Stimulated activated CD4-positive, alpha-beta T cell treated with anti-CD3 and anti-CD28 coated beads, Interleukin-2, amount 100 ng/mL, for 4 hours (primary cell): ENCODE measurements around the gene NKX2-3.

ENCODE experiments used
- DNase-seq: peaks from one replicate; pipeline ENCODE4 v3.0.0-alpha.2; 2020; ENCODE audit warnings: low read depth

Gene NKX2-3

DNA sequence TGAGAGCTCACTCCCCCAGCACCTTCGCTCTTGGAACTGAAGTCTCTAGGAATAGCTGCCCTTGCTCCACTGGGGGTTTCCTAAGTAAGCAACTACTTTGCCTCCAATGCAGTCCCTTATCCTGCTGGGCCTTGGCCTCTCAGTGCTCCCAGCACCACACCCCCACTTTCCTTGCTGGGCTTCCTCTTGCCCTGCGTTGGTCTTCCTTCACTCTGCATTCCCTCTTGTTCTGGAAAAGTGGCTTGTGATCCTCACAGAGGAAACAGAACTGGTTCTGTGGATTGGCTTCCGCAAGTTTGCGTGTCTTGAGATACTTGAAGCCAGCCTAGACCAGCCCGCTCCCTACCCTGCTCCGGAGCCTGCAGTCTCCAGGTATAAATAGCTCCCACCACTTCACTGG lies 6.4 kb downstream of the NKX2-3 start:
- DNase-seq: no peak

- no peak for DNase-seq
Observed at GRCh38 chr10:99539820-99540219, 7.1 kb downstream of the NKX2-3 start.

GRCh38 chr10:99540306-99540656 lies 7.5 kb downstream of the NKX2-3 start:
- DNase-seq: no peak

GRCh38 chr10:99540657-99541531 lies 8.2 kb downstream of the NKX2-3 start:
- DNase-seq: no peak

DNA sequence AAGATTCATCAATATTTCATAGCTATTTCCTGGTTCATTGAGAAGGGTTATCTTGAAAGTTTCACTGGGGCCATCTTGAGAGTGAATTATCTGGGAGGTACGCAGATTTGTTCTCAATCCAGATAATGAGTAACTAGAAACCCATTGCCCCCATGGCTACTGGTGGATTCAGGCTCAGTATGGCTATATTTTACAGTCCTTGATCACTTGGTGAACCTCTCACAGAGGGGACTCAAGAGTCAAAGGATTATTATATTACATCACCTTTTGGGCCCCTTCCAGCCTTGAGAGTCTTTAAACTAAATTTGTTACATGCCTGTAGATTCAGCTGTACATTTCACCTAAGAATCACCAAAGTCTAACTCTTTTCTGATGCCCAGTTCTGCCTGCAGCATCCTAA lies 11.6 kb downstream of the NKX2-3 start:
- DNase-seq: no peak

DNA sequence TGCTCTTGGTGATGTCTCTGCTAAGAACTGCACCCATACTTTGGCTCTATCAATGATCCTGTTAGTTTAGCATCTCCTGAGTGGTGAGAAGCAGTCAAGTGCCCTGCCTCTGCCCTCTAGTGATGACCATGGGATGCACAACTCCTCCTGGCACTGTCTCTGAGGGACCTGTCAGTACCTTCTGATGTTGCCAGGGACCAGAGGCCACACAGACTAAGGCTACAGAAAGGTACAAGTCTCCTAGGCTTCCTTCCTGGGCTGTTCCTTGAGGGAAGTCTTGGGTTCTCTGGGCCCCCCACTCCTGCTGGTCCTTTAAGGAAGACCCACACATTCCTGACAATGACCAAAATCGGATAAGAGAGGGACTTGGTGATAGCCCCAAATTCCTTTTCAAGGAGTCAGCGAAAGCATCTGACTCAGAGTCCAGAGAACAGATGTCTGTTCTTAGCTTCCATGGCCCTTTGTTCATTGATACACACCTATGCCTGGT lies 15.3 kb downstream of the NKX2-3 start:
- DNase-seq: no peak

- no peak for DNase-seq
Observed at GRCh38 chr10:99551158-99551557, 18.4 kb downstream of the NKX2-3 start.

GRCh38 chr10:99551616-99552015 lies 18.9 kb downstream of the NKX2-3 start:
- no peak for DNase-seq

DNA sequence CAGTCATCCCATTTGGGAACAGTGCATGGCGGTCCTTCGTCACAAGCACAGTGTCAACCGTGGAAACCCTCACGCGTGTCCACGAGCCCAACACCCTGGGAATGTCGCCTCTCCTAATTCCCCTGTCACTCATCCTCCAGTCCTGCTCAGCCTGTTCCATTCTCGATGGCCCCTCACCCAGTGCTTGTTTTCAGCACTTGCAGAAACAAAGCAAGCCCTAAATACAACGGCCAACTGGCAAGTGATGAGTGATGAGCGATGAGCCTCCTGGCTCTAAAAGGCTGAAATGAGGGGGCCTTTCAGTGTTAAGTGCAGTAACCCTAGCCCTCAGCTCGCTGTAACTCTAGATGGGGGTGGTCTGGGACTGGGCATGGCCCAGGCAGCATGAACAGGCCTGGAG lies 22.6 kb downstream of the NKX2-3 start:
- no peak for DNase-seq

DNA sequence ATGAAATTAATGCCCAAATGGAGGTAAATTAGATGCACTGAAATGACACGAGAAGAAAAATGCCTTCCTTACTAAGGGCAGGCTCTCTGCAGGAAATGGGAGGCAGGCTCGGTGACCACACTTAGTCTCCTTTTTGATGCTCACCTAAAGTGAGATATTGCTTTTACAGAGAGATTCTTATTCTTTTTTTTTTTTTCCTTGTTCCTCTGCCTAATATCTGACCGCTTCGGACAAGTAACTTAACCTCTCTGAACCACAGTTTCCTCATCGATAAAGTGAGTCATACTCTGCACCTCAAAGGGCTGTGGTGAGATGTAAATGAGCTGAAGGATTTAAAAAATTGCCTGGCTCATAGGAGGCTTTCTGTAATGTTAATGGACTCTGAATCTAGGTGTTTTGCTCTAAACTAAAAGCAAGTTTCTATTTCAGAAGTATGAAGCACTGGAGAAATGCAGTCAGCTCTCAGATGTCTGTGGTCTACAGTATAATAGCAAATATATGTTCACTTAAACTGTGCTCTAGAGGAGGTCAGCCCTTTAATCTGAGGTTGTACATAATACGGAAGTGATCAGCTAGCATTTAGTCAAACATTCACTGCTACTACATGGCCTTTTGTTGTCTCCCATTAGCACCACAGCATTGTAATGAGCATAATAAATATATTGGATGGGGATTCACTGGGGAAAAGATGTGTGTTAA lies 23.2 kb downstream of the NKX2-3 start:
- DNase-seq: no peak

- DNase-seq: no peak
Observed at GRCh38 chr10:99557044-99557443, 24.3 kb downstream of the NKX2-3 start.

- DNase-seq: no peak
Observed at GRCh38 chr10:99558708-99559107, 26.0 kb downstream of the NKX2-3 start.

DNA sequence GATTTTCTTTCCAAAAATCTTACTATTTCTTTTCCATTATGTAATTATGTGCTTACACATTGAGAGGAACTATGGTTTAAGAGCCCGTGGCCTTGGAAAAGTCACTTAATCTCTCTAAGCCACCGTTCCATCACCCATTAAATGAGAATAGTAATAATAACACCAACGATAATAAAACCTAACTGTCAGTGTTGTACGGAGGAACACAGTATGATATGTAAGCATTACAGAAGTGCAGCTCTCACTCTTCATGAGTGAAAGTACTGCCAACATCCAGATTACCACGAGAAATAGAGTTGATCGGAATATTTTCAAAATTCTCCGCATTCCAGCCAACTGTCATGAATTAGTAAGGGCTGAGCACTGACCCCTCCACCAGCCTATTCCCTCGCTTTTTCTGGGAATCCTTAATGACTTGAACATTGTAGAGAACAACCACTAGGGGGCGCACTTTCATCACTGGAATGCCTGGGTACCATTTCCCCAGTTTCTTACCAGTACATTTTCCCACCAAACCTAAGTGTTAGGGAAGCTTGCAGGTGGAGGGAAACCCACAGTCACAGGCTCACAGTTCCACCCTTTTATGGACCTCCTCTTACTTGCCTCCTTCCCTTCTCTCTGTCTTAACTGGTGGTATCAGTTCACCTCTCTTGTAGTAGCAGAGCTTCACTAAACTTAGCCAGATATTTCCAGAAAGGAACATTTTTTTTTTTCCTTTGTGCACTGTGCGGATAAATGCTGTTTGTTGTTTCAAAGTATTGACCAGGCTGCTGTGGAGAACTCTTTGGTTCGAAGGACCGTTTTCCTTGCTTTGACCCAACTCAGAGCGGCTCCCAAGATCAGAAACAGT lies 27.8 kb downstream of the NKX2-3 start:
- peak; percentile 11 for DNase-seq

GRCh38 chr10:99562631-99563030 lies 29.9 kb downstream of the NKX2-3 start:
- DNase-seq: no peak

DNA sequence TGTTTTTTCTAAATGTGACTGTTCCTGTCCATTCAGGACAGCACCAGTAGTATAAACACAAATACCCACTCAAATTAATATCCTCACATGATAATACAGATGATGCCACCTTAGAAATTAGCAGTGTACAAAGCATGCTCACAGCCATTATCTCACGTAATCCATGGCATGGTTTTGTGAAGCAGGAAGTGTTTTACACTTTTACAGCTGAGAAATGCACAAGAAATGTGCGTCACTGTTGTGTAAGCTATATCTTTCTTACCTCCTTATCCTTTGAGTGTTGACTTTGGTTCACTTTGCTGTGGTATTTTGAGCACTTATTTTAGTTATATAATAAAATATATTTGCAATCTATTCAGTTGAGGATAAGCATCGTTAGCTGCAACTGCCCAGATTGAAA lies 31.6 kb downstream of the NKX2-3 start:
- no peak for DNase-seq

- DNase-seq: no peak
Observed at GRCh38 chr10:99565166-99565565, 32.4 kb downstream of the NKX2-3 start.

- no peak for DNase-seq
Observed at GRCh38 chr10:99569253-99569939, 36.7 kb downstream of the NKX2-3 start.

DNA sequence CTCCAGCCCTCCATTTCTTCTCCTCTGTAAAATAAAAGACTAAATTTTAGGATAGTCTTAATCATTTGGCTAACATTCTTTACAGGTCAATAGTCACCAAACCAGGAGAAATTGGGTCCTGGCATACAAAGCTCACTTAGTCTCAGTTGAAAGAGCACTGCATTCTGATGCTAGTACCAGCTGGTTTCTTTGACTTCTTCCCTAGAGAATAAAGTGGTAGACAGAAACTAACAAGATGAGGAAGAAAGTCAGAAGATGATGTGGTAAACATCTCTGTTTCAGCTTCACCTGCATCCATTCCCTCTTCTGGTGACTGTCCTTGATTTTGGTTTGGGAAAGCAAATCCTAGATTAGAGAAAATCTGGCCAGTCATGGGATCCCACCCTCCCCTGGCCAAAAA lies 37.2 kb downstream of the NKX2-3 start:
- no peak for DNase-seq

DNA sequence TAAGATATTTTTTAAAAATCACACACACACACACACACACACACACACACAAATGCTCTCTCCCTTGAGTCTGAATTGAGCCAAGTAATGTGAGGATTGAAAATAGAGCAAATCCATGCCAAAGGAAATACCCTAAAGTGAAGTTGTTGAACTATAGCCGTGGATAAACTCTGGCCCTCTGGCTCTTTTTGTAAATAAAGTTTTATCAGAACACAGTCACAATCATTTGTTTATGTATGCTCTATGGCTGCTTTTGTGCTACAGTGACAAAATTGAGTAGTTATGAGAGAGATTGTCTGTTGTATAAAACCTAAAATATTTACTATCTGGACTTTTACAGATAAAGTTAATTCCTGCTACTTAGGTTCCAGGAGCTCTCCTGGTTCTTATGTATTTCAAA lies 39.1 kb downstream of the NKX2-3 start:
- DNase-seq: no peak

DNA sequence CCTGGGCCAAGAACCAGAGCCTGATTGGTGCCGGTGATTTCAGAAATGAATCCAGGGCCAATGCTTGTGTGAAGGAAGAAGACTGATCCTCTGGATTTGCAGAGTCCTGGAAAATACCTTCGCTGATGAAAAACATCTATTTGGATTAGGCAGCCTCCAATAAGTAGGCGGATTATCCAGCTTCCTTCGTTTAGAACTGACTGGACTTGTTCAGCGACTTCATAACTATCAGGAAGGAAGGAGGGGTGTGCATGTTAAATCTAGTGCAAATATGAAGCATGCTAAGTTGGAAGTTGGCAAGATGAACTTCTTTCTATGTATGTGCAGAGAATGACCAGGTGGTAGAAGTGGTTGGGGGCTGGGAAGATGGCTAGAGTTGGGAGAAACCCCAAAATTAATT lies 41.0 kb downstream of the NKX2-3 start:
- DNase-seq: no peak

GRCh38 chr10:99579971-99580370 lies 47.2 kb downstream of the NKX2-3 start:
- no peak for DNase-seq

- no peak for DNase-seq
Observed at GRCh38 chr10:99582255-99582770, 49.6 kb downstream of the NKX2-3 start.
